H9 (cell line): Measurements from ENCODE around the gene AGBL4. TPM values are rescaled to one million over a fixed set of nuclear protein-coding genes. Genes with fewer than 3 reads are reported as not detected.

Experiments
- DNase-seq: peaks from one replicate; pipeline ENCODE4 v3.0.0-alpha.2; 2017
- H2AFZ ChIP-seq: one replicate; pipeline ENCODE4 v1.6.1; 2013; ENCODE audit warnings: mild to moderate bottlenecking, low read length, control low read depth, moderate library complexity
- H2AK5ac ChIP-seq: 2 replicates; pipeline ENCODE4 v1.6.1; 2013; ENCODE audit warnings: low read length, control low read depth, mixed read lengths; ENCODE audit not compliant: insufficient read length
- H2BK120ac ChIP-seq: one replicate; pipeline ENCODE4 v1.6.1; 2013; ENCODE audit warnings: low read depth, mild to moderate bottlenecking, low read length, control low read depth, inconsistent platforms; ENCODE audit not compliant: poor library complexity, severe bottlenecking
- H2BK12ac ChIP-seq: 2 replicates; pipeline ENCODE4 v1.6.1; 2013; ENCODE audit warnings: low read length, control low read depth, mixed read lengths, low read depth; ENCODE audit not compliant: insufficient read length
- H2BK15ac ChIP-seq: 2 replicates; pipeline ENCODE4 v1.6.1; 2013; ENCODE audit warnings: low read depth, low read length, control low read depth
- H2BK20ac ChIP-seq: one replicate; pipeline ENCODE4 v1.6.1; 2013; ENCODE audit warnings: low read depth, mild to moderate bottlenecking, low read length, control low read depth, inconsistent platforms; ENCODE audit not compliant: poor library complexity, severe bottlenecking
- H2BK5ac ChIP-seq: 2 replicates; pipeline ENCODE4 v1.6.1; 2013; ENCODE audit warnings: low read length, control low read depth, mixed read lengths; ENCODE audit not compliant: insufficient read length
- H3K14ac ChIP-seq: 2 replicates; pipeline ENCODE4 v1.6.1; 2013; ENCODE audit warnings: low read length, control low read depth; ENCODE audit not compliant: insufficient read depth
- H3K18ac ChIP-seq: 2 replicates; pipeline ENCODE4 v1.6.1; 2013; ENCODE audit warnings: low read depth, mild to moderate bottlenecking, mixed read lengths, low read length, control low read depth; ENCODE audit not compliant: insufficient read length
- H3K23ac ChIP-seq: 2 replicates; pipeline ENCODE4 v1.6.1; 2013; ENCODE audit warnings: low read length, control low read depth, mixed read lengths, low read depth; ENCODE audit not compliant: insufficient read length
- H3K23me2 ChIP-seq: 2 replicates; pipeline ENCODE4 v1.6.1; 2013; ENCODE audit warnings: low read depth, mild to moderate bottlenecking, mixed read lengths, low read length, control low read depth; ENCODE audit not compliant: insufficient read length, poor library complexity, severe bottlenecking
- H3K27ac ChIP-seq: 2 replicates; pipeline ENCODE4 v1.5.1; 2013; ENCODE audit warnings: low read length, control low read depth, mixed read lengths, low read depth; ENCODE audit not compliant: insufficient read length
- H3K27me3 ChIP-seq: 2 replicates; pipeline ENCODE4 v1.6.1; 2013; ENCODE audit warnings: low read length, control low read depth, inconsistent platforms; ENCODE audit not compliant: insufficient read depth
- H3K4ac ChIP-seq: 2 replicates; pipeline ENCODE4 v1.6.1; 2013; ENCODE audit warnings: low read depth, mild to moderate bottlenecking, control low read depth, inconsistent platforms, low read length, moderate library complexity
- H3K4me1 ChIP-seq: 2 replicates; pipeline ENCODE4 v1.6.1; 2013; ENCODE audit warnings: low read length, control low read depth, inconsistent platforms; ENCODE audit not compliant: insufficient read depth
- H3K4me2 ChIP-seq: 2 replicates; pipeline ENCODE4 v1.6.1; 2013; ENCODE audit warnings: low read length, control low read depth, mixed read lengths; ENCODE audit not compliant: insufficient read length, insufficient read depth
- H3K56ac ChIP-seq: 2 replicates; pipeline ENCODE4 v1.6.1; 2013; ENCODE audit warnings: low read depth, mild to moderate bottlenecking, mixed read lengths, low read length, control low read depth; ENCODE audit not compliant: insufficient read length
- H3K79me1 ChIP-seq: 2 replicates; pipeline ENCODE4 v1.6.1; 2013; ENCODE audit warnings: low read depth, mild to moderate bottlenecking, moderate library complexity, low read length, control low read depth, inconsistent platforms; ENCODE audit not compliant: insufficient read depth, poor library complexity, severe bottlenecking
- H3K79me2 ChIP-seq: 2 replicates; pipeline ENCODE4 v1.6.1; 2013; ENCODE audit warnings: low read length, control low read depth, inconsistent platforms; ENCODE audit not compliant: insufficient read depth
- H3K9ac ChIP-seq: 2 replicates; pipeline ENCODE4 v1.6.1; 2013; ENCODE audit warnings: low read length, control low read depth, mixed read lengths; ENCODE audit not compliant: insufficient read length; ENCODE audit errors: extremely low read depth
- H3K9me3 ChIP-seq: one replicate; pipeline ENCODE4 v1.6.1; 2013; ENCODE audit warnings: low read depth, low read length, inconsistent platforms; ENCODE audit not compliant: control insufficient read depth
- H3T11ph ChIP-seq: one replicate; pipeline ENCODE4 v1.6.1; 2013; ENCODE audit warnings: mild to moderate bottlenecking, low read length, control low read depth, inconsistent platforms
- H4K20me1 ChIP-seq: one replicate; pipeline ENCODE4 v1.6.1; 2013; ENCODE audit not compliant: control insufficient read depth, insufficient read length, insufficient read depth
- H4K5ac ChIP-seq: 2 replicates; pipeline ENCODE4 v1.6.1; 2013; ENCODE audit warnings: low read depth, mild to moderate bottlenecking, mixed read lengths, low read length, control low read depth; ENCODE audit not compliant: insufficient read length
- H4K8ac ChIP-seq: replicated peaks from 2 replicates; pipeline ENCODE4 v1.6.1; 2013; ENCODE audit warnings: low read length, control low read depth, mixed read lengths, low read depth; ENCODE audit not compliant: insufficient read length
- H4K91ac ChIP-seq: 2 replicates; pipeline ENCODE4 v1.6.1; 2013; ENCODE audit warnings: low read depth, mild to moderate bottlenecking, moderate library complexity, mixed read lengths, low read length, control low read depth; ENCODE audit not compliant: insufficient read length
- H3K27ac Mint-ChIP-seq, 3 experiments: 2 replicates in 2 of 3; 3 replicates in 1 of 3; pipeline ENCODE4 v1.8.0; 2020 to 2021; ENCODE audit warnings: mixed read lengths in 3 of 3, mild to moderate bottlenecking in 1 of 3, moderate library complexity in 1 of 3
- H3K27me3 Mint-ChIP-seq: 2 replicates; pipeline ENCODE4 v1.8.0; 2021; ENCODE audit warnings: low read depth, mild to moderate bottlenecking, moderate library complexity, mixed read lengths
- H3K36me3 Mint-ChIP-seq, 3 experiments: 2 replicates in 2 of 3; 3 replicates in 1 of 3; pipeline ENCODE4 v1.8.0; 2020 to 2021; ENCODE audit warnings: low read depth in 3 of 3, mixed read lengths in 3 of 3; ENCODE audit not compliant: insufficient read depth in 1 of 3
- H3K4me1 Mint-ChIP-seq, 2 experiments: 2 replicates each; pipeline ENCODE4 v1.8.0; 2020; ENCODE audit warnings: mixed read lengths in 2 of 2
- H3K4me3 Mint-ChIP-seq, 2 experiments: 2 replicates in 1 of 2; 3 replicates in 1 of 2; pipeline ENCODE4 v1.8.0; 2020 to 2021; ENCODE audit warnings: mild to moderate bottlenecking in 2 of 2, mixed read lengths in 2 of 2, moderate library complexity in 1 of 2
- H3K9me3 Mint-ChIP-seq, 2 experiments: 2 replicates in 1 of 2; 3 replicates in 1 of 2; pipeline ENCODE4 v1.8.0; 2020; ENCODE audit warnings: mild to moderate bottlenecking in 2 of 2, mixed read lengths in 2 of 2, moderate library complexity in 1 of 2
- CTCF ChIP-seq: fragments of 200-600 bp; sonication (generic); conservative IDR thresholded peaks from 3 replicates; pipeline ENCODE4 v1.8.0; 2021; ENCODE audit warnings: antibody characterized with exemption, mild to moderate bottlenecking
- WGBS: extraction: QIAGEN DNeasy Blood & Tissue Kit; methylation state at CpG from one replicate; pipeline ENCODE4 v1.1.7; 2013; ENCODE audit warnings: missing lambda C conversion rate, low lambda C conversion rate, mixed read lengths; ENCODE audit not compliant: insufficient read length; ENCODE audit errors: extremely low coverage; 5-methylcytosine and 5-hydroxymethylcytosine counted together
- total RNA-seq: library from RNA; stranded (reverse); gene quantifications from 2 replicates; pipeline ENCODE4 v1.2.1, GENCODE V29; 2021

Gene AGBL4
- total RNA-seq, 1 experiment from 2014 or later, result not detected

GRCh38 chr1:48789903-48790302 is 1233.9 kb downstream of the AGBL4 start:
- no peaks in the 10 kb centered on the region for H3K27me3 ChIP-seq
- no peak overlapping the region for H2BK20ac ChIP-seq
- no peak overlapping the region for H3K9ac ChIP-seq
- no peak overlapping the region for H2AFZ ChIP-seq
- Mint-ChIP-seq H3K4me1 (peaks cover 5 to 9% of the 10 kb centered on the region in 2 experiments), H3K27me3 (peaks cover 2% of the 10 kb centered on the region; the same call in 1 of the 2 replicates), H3K27ac (no peak overlapping the region), H3K9me3 (no peaks in the 10 kb centered on the region), H3K4me3 (no peak overlapping the region), H3K36me3 (no peaks in the 10 kb centered on the region)
- no peak overlapping the region for H3T11ph ChIP-seq
- H3K56ac ChIP-seq, result no peak overlapping the region
- H4K91ac ChIP-seq, result no peak overlapping the region
- no peak overlapping the region for H3K4me2 ChIP-seq
- H2BK15ac ChIP-seq, result no peak overlapping the region
- no peak overlapping the region for H3K4ac ChIP-seq
- H2BK12ac ChIP-seq, result no peak overlapping the region
- H3K4me1 ChIP-seq, result no peaks in the 10 kb centered on the region
- H3K18ac ChIP-seq, result no peak overlapping the region
- H4K8ac ChIP-seq, result no peak overlapping the region
- no peak overlapping the region for H2AK5ac ChIP-seq
- no peak overlapping the region for H2BK120ac ChIP-seq
- no peak overlapping the region for H2BK5ac ChIP-seq
- no peak for DNase-seq
- no CpG with 5 or more reads among the region's 4 CpGs for WGBS
- no peak for TF ChIP-seq CTCF
- H3K79me1 ChIP-seq, result no peaks in the 10 kb centered on the region
- H3K23me2 ChIP-seq, result no peaks in the 10 kb centered on the region
- H4K20me1 ChIP-seq, result no peaks in the 10 kb centered on the region
- H3K23ac ChIP-seq, result no peak overlapping the region
- no peak overlapping the region for H3K14ac ChIP-seq
- H3K79me2 ChIP-seq, result no peaks in the 10 kb centered on the region
- no peaks in the 10 kb centered on the region for H3K9me3 ChIP-seq
- H3K27ac ChIP-seq, result no peak overlapping the region
- no peak overlapping the region for H4K5ac ChIP-seq
